Body of pancreas (tissue), 4 donors: ENCODE data around the gene TNRC6B. TPM values are rescaled to one million over a fixed set of nuclear protein-coding genes. Genes with fewer than 3 reads are reported as not detected.

Source experiments
- ATAC-seq: fragments of 150-250 bp; one replicate; pipeline ENCODE4 v1.9.1; 2016
- DNase-seq, 4 donors: peaks; one replicate each; pipeline ENCODE4 v3.0.0-alpha.2; 2019
- H3K27ac ChIP-seq, 4 donors: fragments of 200-600 bp; sonication (generic); 1 replicate in 3 of 4; 2 replicates in 1 of 4; pipeline versions ENCODE4 v1.5.1 to v1.6.1; 2016 to 2019; ENCODE audit warnings: mild to moderate bottlenecking in 1 of 4, mixed read lengths in 1 of 4, moderate library complexity in 1 of 4
- H3K27me3 ChIP-seq, 2 donors: fragments of 200-600 bp; sonication (generic); one replicate each; pipeline ENCODE4 v1.6.0; 2016; ENCODE audit warnings: mild to moderate bottlenecking in 1 of 2
- H3K36me3 ChIP-seq, 2 donors: fragments of 200-600 bp; sonication (generic); replicated peaks in 1 of 2; 2 replicates each; pipeline ENCODE4 v1.5.1; 2016; ENCODE audit warnings: low read depth in 2 of 2; ENCODE audit not compliant: insufficient read depth in 1 of 2
- H3K4me1 ChIP-seq: fragments of 200-600 bp; sonication (generic); one replicate; pipeline ENCODE4 v1.6.0; 2016
- H3K4me3 ChIP-seq, 2 donors: fragments of 200-600 bp; sonication (generic); 1 replicate in 1 of 2; 2 replicates in 1 of 2; pipeline ENCODE4 v1.5.1; 2016 to 2019
- H3K9me3 ChIP-seq, 3 donors: fragments of 200-600 bp; sonication (generic); 1 replicate in 2 of 3; 2 replicates in 1 of 3; pipeline ENCODE4 v1.5.1; 2016
- POLR2A ChIP-seq, 3 donors: fragments of 450-650 bp; IDR thresholded peaks; one replicate each; pipeline ENCODE4 v1.6.1; 2016; ENCODE audit warnings: antibody characterized with exemption in 3 of 3, mild to moderate bottlenecking in 2 of 3
- WGBS, 2 donors: methylation state at CpG; one replicate each; pipeline ENCODE4 v1.1.5; 2017; 5-methylcytosine and 5-hydroxymethylcytosine counted together
- intact Hi-C: fragments of 100-400 bp; cut with DNase I; formaldehyde crosslinking; loops from one replicate; pipeline ENCODE4 v1.15.1; 2023
- total RNA-seq, 2 donors: library from RNA; depleted of rRNA; stranded (reverse); fragments of >200 nt; gene quantifications; one replicate each; pipeline ENCODE4 v1.1.0, GENCODE V29; 2016
- TF ChIP-seq, protein P1 (sequence below), 7 experiments: fragments of 450-650 bp in 4 of 7; fragments of 200-600 bp in 3 of 7; sonication (generic) in 3 of 7; IDR thresholded peaks; one replicate each; pipeline ENCODE4 v1.5.1; 2016 to 2019; ENCODE audit warnings: antibody characterized with exemption in 7 of 7

The TNRC6B gene
- total RNA-seq, 2 donors from 2014 or later = 25.2 to 39.9 TPM

DNA sequence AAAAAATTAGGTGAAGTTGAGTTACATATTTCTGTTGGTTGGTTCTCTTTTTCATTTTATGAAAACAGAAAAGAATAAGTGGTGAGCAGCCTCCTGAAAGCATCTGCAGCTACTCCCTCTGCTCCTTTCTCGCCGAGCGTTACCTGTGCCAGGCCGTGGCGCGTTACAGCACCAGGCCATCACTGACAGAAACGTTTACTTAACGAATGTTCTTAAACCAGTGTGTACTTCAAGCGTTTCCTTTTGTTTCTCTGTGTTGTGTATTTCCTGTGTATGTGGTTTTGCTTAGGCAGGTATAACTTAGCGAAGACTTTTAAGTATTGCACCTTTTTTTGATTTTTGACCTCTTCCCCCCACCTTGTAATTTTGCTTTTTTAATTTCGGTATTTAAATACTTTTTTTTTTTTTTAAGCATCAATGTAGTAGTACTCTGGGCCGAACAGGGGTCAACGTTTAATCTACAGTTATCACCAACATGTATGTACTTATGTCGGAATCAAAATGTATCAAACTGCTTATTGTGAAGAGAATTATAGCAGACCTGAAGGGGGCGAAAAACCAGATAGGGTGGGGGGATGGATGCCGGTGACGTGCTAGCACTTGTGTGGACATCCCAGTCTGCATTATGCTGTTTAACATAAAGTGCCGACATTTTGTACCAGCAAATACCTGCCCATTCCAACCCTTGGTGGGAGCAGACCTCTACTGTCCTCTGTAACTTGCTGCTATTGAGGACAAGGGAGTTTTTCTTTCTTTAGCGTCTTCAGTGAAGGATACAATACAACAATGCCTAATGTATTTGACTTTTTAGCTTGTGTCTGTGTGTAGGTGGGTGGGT lies 147.0 kb downstream of the TNRC6B start:
- 73 to 86% methylated on average over 19 of the region's 19 CpGs for WGBS, 2 donors
- Histone ChIP-seq H3K36me3 (peaks cover 0 to 27% of the 10 kb centered on the region in 2 donors), H3K4me1 (peaks cover 5% of the 10 kb centered on the region), H3K27me3 (no peaks in the 10 kb centered on the region), H3K27ac (no peak overlapping the region), H3K4me3 (no peak overlapping the region), H3K9me3 (no peaks in the 10 kb centered on the region)
- ATAC-seq = no peak
- no peak for TF ChIP-seq POLR2A (IDR thresholded peaks at IDR 0.05)
- TF ChIP-seq, protein P1, sequence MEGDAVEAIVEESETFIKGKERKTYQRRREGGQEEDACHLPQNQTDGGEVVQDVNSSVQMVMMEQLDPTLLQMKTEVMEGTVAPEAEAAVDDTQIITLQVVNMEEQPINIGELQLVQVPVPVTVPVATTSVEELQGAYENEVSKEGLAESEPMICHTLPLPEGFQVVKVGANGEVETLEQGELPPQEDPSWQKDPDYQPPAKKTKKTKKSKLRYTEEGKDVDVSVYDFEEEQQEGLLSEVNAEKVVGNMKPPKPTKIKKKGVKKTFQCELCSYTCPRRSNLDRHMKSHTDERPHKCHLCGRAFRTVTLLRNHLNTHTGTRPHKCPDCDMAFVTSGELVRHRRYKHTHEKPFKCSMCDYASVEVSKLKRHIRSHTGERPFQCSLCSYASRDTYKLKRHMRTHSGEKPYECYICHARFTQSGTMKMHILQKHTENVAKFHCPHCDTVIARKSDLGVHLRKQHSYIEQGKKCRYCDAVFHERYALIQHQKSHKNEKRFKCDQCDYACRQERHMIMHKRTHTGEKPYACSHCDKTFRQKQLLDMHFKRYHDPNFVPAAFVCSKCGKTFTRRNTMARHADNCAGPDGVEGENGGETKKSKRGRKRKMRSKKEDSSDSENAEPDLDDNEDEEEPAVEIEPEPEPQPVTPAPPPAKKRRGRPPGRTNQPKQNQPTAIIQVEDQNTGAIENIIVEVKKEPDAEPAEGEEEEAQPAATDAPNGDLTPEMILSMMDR (IDR thresholded peaks at IDR 0.05) = no peak
- DNase-seq = no peak
- intact Hi-C loops = no loop called here

DNA sequence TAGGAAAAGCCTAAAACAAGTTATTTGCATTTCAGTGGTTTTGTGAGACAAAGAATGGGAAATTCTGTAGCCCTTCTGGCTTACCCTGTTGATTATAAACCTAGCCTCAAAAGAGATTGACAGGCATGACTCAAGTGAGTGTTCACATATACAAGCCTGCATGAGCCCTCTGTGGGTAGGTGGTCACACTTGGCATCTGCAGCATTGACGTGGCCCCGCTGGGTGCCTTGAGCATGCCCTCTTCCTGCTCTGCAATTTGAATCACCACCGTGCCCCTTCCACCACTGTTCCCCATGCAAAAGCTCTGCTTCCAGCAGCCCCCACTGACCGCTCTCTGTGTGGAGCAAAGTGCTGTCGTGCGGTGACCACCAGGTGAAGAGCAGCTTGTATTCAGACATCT lies 147.6 kb downstream of the TNRC6B start:
- WGBS, 2 donors = 96 to 97% methylated on average over 5 to 6 of the region's 6 CpGs
- Histone ChIP-seq H3K27me3 (no peaks in the 10 kb centered on the region), H3K9me3 (no peaks in the 10 kb centered on the region), H3K4me1 (peaks cover 5% of the 10 kb centered on the region), H3K36me3 (peaks cover 0 to 25% of the 10 kb centered on the region in 2 donors), H3K27ac (no peak overlapping the region), H3K4me3 (no peak overlapping the region)
- intact Hi-C loops = no loop called here
- TF ChIP-seq, protein P1 (IDR thresholded peaks at IDR 0.05) = no peak
- TF ChIP-seq POLR2A (IDR thresholded peaks at IDR 0.05) = no peak
- no peak for DNase-seq
- ATAC-seq = no peak

DNA sequence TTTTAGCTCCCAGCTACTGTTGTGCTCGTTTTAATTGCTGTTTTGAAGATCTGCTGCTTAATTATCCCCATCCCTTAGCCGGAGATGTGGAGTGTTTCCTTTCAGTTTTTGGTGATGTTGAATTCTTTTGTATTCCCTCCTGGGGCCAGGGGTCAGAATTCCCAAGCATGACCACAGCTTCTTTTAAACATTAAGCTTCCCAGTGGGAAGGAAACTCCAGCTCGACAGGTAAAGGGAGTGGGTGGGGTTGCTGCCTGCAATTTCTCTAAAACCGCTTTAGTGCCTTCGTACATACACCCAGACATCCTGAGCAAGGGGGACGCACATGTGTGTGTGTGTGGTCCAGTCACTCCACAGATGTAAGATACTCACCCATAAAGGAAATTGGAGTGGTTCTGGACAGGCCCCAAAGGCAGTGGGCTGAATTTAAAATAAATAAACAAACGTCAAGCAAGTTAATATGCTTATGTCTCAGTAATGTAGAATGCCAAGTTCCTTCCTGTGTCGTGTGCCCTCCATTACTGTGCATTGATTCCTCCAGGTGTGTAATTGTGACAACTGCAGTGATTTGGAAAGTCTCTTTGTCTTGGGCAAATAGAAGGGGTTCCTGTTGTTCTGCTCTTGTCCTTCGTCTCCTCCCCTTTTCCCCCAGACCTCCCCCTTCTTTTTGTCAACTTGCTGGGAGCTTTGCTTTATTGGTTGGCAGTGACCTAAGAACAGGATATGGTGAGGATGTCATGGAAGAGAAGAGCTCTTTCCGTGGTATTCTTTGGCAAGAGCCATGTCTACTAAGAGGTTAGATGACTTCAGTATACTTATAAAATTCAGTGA lies 149.4 kb downstream of the TNRC6B start:
- Histone ChIP-seq H3K27me3 (no peaks in the 10 kb centered on the region), H3K9me3 (no peaks in the 10 kb centered on the region), H3K27ac (peak overlapping the region in 1 of 4 donors; percentile 32), H3K4me3 (no peak overlapping the region), H3K4me1 (peaks cover 5% of the 10 kb centered on the region), H3K36me3 (peaks cover 0 to 15% of the 10 kb centered on the region in 2 donors)
- no peak for DNase-seq
- no peak for ATAC-seq
- WGBS, 2 donors = 72 to 78% methylated on average over 10 of the region's 10 CpGs
- intact Hi-C loops = no loop called here
- TF ChIP-seq, protein P1 (IDR thresholded peaks at IDR 0.05) = no peak
- TF ChIP-seq POLR2A (IDR thresholded peaks at IDR 0.05) = no peak

DNA sequence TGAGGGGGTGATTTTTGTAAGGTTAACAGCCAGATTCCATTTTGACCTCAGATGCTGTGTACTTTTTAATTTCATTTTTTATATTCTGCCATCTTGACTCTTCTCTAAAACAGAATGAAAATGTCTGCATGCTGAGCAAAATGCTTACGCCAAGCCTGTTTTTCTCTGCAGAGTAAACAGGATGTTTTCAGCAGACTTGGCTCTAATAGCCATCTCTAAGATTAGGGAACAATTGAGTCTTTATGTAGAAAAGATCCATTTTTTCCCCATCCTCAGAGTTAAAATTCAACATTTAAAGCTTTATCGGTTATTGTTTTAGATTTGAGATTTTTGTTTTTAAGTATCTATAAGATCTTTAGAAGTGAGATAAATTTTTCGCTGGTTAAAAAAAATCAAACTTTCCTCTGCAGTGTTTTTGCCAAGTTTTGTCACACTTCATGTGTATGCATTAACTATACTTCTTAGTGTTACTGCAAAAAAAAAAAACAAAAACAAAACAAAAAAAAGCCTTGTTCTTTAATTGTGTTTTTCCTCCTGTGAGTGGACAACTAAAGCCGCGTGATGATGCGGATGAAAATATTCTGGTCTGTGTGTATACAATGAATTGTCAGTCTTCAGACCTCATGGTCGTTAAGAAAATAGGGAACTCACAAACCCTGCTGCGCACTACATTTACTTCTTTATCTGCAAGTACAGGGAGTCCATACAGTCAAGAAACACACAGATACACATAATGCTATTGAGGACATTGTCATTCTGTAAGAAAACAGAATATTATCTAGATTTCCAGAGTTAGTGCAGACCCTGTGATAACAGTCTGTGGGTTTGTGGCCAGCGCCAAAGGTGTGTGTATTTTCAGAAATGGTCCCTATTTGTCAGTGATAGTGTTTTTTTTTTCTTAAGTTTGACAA lies 151.1 kb downstream of the TNRC6B start:
- TF ChIP-seq, protein P1 (IDR thresholded peaks at IDR 0.05) = no peak
- TF ChIP-seq POLR2A (IDR thresholded peaks at IDR 0.05) = no peak
- peaks cover 0 to 3% of the 10 kb centered on the region in 2 donors for H3K36me3 ChIP-seq
- H3K27ac ChIP-seq = no peak overlapping the region
- H3K4me3 ChIP-seq = no peak overlapping the region
- H3K4me1 ChIP-seq = peaks cover 5% of the 10 kb centered on the region
- WGBS, 2 donors = 69 to 77% methylated on average over 9 of the region's 9 CpGs
- intact Hi-C loops = no loop called here
- ATAC-seq = no peak
- no peak for DNase-seq
- H3K9me3 ChIP-seq = no peaks in the 10 kb centered on the region
- H3K27me3 ChIP-seq = no peaks in the 10 kb centered on the region
